Brain microvascular endothelial cell (primary cell): ENCODE measurements around the gene HCN2.

ENCODE experiments used
- DNase-seq: peaks from one replicate; pipeline ENCODE4 v3.0.0-alpha.2; 2020
- H3K27ac ChIP-seq: fragments of 250-450 bp; sonication (Bioruptor Pico); 2 replicates; pipeline ENCODE4 v1.5.1; 2020; ENCODE audit warnings: mild to moderate bottlenecking, moderate library complexity
- H3K27me3 ChIP-seq: fragments of 250-450 bp; sonication (Bioruptor Pico); replicated peaks from 2 replicates; pipeline ENCODE4 v1.5.1; 2020; ENCODE audit warnings: mild to moderate bottlenecking
- H3K36me3 ChIP-seq: fragments of 250-450 bp; sonication (Bioruptor Pico); replicated peaks from 2 replicates; pipeline ENCODE4 v1.5.1; 2020; ENCODE audit warnings: mild to moderate bottlenecking
- H3K4me3 ChIP-seq: 2 replicates; pipeline ENCODE4 v1.5.1; 2011; ENCODE audit warnings: low read depth, mild to moderate bottlenecking, control low read depth, low read length, moderate library complexity
- CTCF ChIP-seq: IDR thresholded peaks from 2 replicates; pipeline ENCODE4 v1.5.1; 2011; ENCODE audit warnings: low read depth, mild to moderate bottlenecking, moderate library complexity, low read length, control low read depth, inconsistent platforms; ENCODE audit errors: missing control alignments
- in situ Hi-C: cut with HindIII; loops from 2 replicates; pipeline ENCODE4 v1.10.0; 2017; ENCODE audit warnings: low sequenced_read_pairs, low pct_ligation_motif_present

The HCN2 gene

GRCh38 chr19:646779-647565 lies 57.3 kb downstream of the HCN2 start:
- DNase-seq = no peak
- in situ Hi-C loops = no loop called here
- H3K36me3 ChIP-seq = peaks cover 62% of the 10 kb centered on the region
- H3K27ac ChIP-seq = no peak overlapping the region
- TF ChIP-seq CTCF = no peak
- H3K27me3 ChIP-seq = no peaks in the 10 kb centered on the region
- H3K4me3 ChIP-seq = no peak overlapping the region

DNA sequence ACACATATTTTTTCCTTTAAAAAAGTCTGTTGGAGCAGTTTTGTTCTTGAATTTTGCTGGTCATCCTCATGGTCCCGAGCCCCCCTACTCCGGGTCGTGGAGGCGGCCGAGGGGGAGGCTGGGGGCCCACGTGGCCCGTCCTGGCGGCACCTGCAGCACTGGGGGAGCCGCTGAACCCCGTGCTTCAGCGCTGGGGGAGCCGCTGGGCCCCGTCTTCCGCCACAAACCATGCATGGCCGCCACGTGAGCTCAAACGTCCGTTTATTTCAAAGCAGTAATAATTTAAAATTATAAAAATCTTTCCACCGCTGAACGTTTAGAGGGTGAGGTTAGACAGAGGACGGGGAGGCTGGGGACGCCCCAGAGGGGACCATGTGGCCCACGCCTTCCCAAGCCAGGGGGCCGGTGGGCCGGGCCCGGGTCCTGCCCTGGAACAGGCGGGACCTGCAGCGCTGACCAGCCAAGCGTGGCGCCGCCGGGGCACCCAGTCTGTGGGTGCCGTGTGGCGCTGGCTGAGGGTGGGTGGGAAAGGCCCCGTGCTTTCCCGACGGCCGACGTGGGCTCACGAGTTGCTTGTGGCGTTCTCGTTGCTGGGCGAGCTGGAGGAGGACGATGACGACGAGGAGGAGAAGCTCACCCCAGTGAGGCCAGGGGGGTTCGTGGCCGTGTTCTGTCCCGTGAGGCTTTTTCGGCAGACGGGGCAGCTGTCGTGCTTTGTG lies 58.0 kb downstream of the HCN2 start:
- H3K36me3 ChIP-seq = peaks cover 68% of the 10 kb centered on the region
- H3K27me3 ChIP-seq = no peaks in the 10 kb centered on the region
- no peak overlapping the region for H3K4me3 ChIP-seq
- H3K27ac ChIP-seq = no peak overlapping the region
- in situ Hi-C loops = no loop called here
- DNase-seq = no peak
- TF ChIP-seq CTCF = no peak

DNA sequence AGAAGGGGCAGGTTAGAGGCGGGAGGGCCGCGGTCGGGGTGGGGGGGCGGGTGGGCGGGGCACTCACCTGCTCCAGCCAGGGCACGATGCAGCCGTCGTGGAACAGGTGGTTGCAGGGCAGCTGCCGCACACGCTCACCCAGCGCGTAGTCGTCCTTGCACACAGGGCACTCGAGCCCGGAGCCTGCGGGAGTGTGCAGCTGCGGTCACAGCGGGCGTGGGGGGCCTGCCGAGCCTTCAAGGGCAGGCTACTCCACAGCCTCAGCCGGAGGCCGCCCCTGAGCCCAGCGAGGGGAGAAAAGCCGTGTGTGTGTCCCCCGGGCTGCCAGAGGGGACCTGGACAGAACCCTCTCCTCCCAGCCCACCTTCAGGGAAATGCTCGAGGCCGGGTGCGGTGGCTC lies 58.6 kb downstream of the HCN2 start:
- H3K36me3 ChIP-seq = peaks cover 72% of the 10 kb centered on the region
- no peak for TF ChIP-seq CTCF

DNA sequence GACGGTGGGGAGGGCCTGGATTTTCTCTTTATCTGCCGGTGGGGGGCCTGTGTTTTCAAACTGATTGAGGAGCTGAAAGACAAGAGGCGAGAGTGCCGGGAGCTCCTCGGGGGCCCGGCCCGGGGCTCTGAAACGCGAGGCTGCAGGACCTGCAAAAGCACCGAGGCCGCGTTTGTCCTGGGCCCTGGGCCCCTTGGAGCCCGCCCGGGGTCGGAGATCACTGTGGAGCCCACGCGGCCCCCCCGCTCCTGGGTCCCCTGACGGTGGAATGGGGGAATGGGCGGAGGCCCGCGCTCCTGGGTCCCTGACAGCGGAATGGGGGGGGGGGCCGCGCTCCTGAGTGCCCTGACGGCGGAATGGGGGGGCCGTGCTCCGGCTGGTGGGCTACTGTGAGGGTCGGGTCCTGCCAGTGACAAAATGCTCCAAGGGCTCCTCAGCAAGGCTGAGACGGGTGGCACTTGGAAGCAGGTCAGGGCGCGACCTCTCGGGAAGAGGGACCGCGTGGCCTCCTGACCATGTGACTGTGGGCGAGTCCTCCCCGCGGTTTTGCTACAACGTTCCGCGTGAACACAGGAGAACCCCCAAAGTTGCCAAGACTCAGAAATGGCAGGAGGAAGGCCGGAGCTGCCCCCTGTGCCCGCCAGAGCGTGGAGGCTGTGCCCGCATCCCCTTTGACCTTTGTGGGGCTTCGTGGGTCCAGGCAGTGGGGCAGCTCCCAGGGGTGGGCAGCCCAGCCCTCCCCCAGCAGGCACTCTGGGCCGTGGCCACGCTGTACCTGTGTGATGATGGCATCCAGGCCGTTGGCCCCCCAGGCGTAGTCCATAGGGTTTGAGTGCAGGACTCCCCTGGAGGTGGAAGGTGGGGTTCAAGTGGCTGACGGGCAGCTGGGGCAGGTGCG lies 59.5 kb downstream of the HCN2 start:
- Histone ChIP-seq H3K27me3 (no peaks in the 10 kb centered on the region), H3K27ac (no peak overlapping the region), H3K36me3 (peaks cover 81% of the 10 kb centered on the region), H3K4me3 (no peak overlapping the region)
- in situ Hi-C loops = no loop called here
- TF ChIP-seq CTCF = no peak
- DNase-seq = no peak

More for the DNA sequence above, 58.6 kb downstream of the HCN2 start:
- Histone ChIP-seq H3K27ac (no peak overlapping the region), H3K4me3 (no peak overlapping the region), H3K27me3 (no peaks in the 10 kb centered on the region)
- in situ Hi-C loops = no loop called here
- no peak for DNase-seq

DNA sequence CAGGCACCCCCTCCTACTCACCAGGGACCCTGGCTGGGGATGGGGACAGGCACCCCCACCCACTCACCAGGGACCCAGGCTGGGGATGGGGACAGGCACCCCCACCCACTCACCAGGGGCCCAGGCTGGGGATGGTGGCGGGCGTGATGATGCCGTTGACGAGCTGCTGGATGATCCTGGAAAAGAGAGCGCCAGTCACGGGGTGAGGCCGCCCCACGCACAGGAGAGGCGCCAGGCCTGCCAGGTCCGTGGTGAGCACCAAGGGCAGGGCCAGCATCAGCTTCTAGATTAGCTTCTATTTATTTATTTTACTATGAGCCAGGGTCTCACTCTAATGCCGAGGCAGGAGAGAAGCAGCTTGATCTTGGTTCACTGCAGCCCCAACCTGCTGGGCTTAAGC lies 60.4 kb downstream of the HCN2 start:
- Histone ChIP-seq H3K27me3 (no peaks in the 10 kb centered on the region), H3K4me3 (no peak overlapping the region), H3K36me3 (peaks cover 76% of the 10 kb centered on the region), H3K27ac (no peak overlapping the region)
- TF ChIP-seq CTCF = no peak
- in situ Hi-C loops = no loop called here
- no peak for DNase-seq
